ENCODE data around the gene TIMP3.

DNA sequence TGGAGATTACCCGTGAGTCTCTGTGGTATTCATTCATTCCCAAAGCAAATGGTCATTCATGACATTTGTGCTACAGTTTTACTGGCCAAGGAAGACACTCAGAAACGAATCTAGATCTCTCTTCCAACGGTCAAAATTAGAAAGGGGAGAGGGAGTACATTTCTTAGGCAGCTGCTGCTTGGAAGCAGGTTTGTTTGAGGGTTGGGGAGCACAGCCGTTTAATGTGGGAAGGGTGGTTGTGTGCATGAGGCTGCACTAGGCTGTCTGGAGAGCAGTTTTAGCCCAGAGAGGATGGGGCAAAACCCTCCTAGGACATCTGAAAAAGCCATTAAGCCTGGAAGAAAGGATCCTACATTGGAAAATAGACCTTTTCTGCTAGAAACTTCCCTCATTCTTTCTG lies 29.7 kb upstream of the TIMP3 start:
- TF ChIP-seq, protein P1, sequence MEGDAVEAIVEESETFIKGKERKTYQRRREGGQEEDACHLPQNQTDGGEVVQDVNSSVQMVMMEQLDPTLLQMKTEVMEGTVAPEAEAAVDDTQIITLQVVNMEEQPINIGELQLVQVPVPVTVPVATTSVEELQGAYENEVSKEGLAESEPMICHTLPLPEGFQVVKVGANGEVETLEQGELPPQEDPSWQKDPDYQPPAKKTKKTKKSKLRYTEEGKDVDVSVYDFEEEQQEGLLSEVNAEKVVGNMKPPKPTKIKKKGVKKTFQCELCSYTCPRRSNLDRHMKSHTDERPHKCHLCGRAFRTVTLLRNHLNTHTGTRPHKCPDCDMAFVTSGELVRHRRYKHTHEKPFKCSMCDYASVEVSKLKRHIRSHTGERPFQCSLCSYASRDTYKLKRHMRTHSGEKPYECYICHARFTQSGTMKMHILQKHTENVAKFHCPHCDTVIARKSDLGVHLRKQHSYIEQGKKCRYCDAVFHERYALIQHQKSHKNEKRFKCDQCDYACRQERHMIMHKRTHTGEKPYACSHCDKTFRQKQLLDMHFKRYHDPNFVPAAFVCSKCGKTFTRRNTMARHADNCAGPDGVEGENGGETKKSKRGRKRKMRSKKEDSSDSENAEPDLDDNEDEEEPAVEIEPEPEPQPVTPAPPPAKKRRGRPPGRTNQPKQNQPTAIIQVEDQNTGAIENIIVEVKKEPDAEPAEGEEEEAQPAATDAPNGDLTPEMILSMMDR (IDR thresholded peaks at IDR 0.05): no peak
- no peak for TF ChIP-seq POLR2A (IDR thresholded peaks at IDR 0.05)

Measured in lower leg skin (tissue), 3 donors.